Subcutaneous abdominal adipose tissue (tissue), 5 donors: ENCODE results near the gene DAPK2.

Experiments used
- H3K27ac ChIP-seq: one replicate; pipeline ENCODE4 v1.7.0; 2013; ENCODE audit warnings: low read depth, mild to moderate bottlenecking, inconsistent platforms, low read length, moderate library complexity
- H3K27me3 ChIP-seq, 5 donors: one replicate each; pipeline ENCODE4 v1.7.0; 2013; ENCODE audit warnings: low read length in 5 of 5, inconsistent platforms in 1 of 5; ENCODE audit not compliant: control insufficient read depth in 5 of 5, insufficient read depth in 4 of 5
- H3K36me3 ChIP-seq, 5 donors: one replicate each; pipeline ENCODE4 v1.7.0; 2013; ENCODE audit warnings: low read length in 5 of 5; ENCODE audit not compliant: control insufficient read depth in 5 of 5, insufficient read depth in 5 of 5
- H3K4me1 ChIP-seq, 5 donors: one replicate each; pipeline ENCODE4 v1.7.0; 2013; ENCODE audit warnings: low read length in 5 of 5, mild to moderate bottlenecking in 3 of 5, moderate library complexity in 1 of 5; ENCODE audit not compliant: control insufficient read depth in 5 of 5, insufficient read depth in 5 of 5
- H3K4me3 ChIP-seq, 5 donors: one replicate each; pipeline ENCODE4 v1.7.0; 2013; ENCODE audit warnings: low read length in 5 of 5, low read depth in 1 of 5
- H3K9ac ChIP-seq, 5 donors: one replicate each; pipeline ENCODE4 v1.7.0; 2013; ENCODE audit warnings: low read length in 5 of 5, mild to moderate bottlenecking in 4 of 5, moderate library complexity in 3 of 5
- H3K9me3 ChIP-seq, 5 donors: one replicate each; pipeline ENCODE4 v1.7.0; 2013; ENCODE audit warnings: low read length in 5 of 5; ENCODE audit not compliant: control insufficient read depth in 5 of 5
- donor health status: healthy.
- donor health status: healthy.
- donor health status: healthy.
- donor health status: healthy.
- donor health status: healthy.

The DAPK2 gene

DNA sequence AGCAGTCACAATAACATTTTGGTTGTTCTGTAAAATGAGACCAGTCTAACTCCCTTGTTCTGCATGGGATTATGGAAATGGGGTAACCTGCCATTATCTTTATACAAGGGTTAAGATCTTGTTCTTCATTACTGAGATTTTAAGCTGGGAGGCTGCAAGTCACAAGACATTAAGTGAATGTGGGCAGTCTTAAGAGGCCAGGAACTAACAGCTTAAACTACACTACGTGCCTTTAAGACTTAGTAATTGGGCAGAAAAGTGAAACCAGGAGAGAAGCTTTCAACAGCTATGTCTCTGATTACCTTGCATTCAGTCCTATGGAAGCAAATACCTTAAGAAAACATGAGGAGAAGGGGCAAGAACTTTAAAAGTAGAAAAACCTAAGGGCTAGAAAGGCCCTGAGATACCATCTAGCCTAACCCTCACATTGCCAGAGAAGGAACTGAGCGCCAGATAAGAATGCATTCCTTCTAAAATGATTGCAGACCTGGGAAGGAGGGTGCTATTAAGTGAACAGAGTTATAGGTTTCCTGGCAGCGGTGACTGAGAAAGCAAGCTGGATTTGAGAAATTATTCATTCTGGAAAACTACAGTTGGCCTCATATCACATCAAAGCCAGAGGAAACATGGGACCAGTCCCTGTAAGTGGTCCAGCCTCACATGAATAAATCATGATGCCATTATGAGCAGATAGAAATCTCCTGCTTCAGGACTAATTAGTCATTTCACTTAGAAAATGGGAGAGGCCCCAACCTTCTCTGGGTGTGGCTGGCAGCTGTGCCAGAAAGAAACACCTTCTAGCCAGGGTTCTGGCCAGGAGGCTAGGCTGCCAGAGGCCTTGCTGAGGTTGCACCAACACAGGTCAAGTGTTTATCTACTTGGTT, 32.9 kb downstream of the DAPK2 start:
- no peak overlapping the region for H3K9ac ChIP-seq
- no peaks in the 10 kb centered on the region for H3K27me3 ChIP-seq
- H3K4me3 ChIP-seq, result no peak overlapping the region
- H3K4me1 ChIP-seq, result peaks cover 2 to 52% (median 48%) of the 10 kb centered on the region in 5 donors
- H3K9me3 ChIP-seq, result no peaks in the 10 kb centered on the region
- no peaks in the 10 kb centered on the region for H3K36me3 ChIP-seq
- H3K27ac ChIP-seq, result peak overlapping the region; percentile 51

DNA sequence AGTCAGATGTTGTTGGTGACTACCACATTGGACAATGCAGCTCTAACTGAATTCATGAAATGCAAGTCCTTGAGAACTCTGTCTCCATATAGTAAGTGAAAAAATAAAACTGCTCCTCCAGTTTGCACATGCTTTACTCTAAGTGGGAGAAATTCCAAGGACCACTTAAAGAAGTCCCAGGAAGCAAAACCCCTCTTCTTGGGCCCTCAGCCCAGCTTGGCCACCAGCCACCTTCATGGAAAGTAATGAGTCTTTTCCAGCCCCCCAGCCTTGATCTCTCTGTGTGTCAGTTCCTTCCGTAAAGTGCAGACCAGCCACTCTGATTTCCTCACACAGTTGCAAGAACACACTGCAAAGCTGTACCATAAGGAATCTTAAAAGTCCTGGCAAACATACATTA, 34.5 kb downstream of the DAPK2 start:
- Histone ChIP-seq H3K27ac (no peak overlapping the region), H3K4me1 (peaks cover 2 to 55% (median 46%) of the 10 kb centered on the region in 5 donors), H3K4me3 (no peak overlapping the region), H3K36me3 (no peaks in the 10 kb centered on the region), H3K9ac (no peak overlapping the region), H3K9me3 (no peaks in the 10 kb centered on the region), H3K27me3 (no peaks in the 10 kb centered on the region)

DNA sequence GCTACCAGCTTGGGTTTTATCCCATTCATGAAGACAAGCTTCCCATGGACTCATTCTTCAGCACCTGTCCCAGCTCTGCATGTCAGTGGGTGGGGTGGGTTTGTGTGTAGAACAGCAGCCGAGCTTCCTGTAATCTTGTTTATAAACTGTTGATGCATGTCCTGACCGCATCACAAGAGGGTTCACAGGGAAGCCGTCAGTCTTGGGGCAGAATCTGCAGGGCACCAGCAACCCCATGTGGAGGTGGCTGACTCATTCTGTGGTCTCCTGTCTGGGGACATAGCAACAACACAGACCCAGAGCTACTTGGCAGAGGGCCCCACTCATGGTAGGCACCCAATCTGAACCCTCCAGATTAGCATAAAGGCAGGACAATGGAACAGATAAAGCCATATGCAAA, 35.6 kb downstream of the DAPK2 start:
- Histone ChIP-seq H3K27me3 (no peaks in the 10 kb centered on the region), H3K27ac (peak overlapping the region; percentile 1), H3K9ac (no peak overlapping the region), H3K36me3 (no peaks in the 10 kb centered on the region), H3K9me3 (no peaks in the 10 kb centered on the region), H3K4me3 (no peak overlapping the region), H3K4me1 (peaks cover 2 to 66% (median 53%) of the 10 kb centered on the region in 5 donors)

DNA sequence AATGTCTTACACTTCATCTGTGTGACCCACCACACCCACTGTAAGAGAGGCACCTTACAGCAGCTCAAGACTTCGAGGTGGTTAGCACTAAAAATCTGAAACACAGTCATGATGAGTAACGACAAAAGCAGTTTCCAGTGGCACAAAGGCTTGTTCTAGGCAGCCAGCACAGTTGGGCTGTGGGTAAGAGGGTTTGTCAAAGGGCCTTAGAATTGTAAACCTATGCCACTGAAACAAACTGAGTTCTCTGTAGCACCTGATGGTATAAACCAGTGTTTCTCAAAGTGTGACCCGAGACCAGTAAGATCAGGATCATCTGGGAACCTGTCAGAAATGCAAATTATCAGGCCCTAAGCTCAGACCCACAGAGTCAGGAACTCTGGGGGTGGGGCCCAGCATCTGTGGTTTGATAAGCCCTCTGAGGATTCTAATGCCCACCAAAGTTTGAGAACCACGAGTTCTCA, 36.5 kb downstream of the DAPK2 start:
- Histone ChIP-seq H3K36me3 (no peaks in the 10 kb centered on the region), H3K27ac (peak overlapping the region; percentile 45), H3K4me1 (peaks cover 2 to 65% (median 52%) of the 10 kb centered on the region in 5 donors), H3K9ac (no peak overlapping the region), H3K9me3 (no peaks in the 10 kb centered on the region), H3K27me3 (no peaks in the 10 kb centered on the region), H3K4me3 (no peak overlapping the region)

DNA sequence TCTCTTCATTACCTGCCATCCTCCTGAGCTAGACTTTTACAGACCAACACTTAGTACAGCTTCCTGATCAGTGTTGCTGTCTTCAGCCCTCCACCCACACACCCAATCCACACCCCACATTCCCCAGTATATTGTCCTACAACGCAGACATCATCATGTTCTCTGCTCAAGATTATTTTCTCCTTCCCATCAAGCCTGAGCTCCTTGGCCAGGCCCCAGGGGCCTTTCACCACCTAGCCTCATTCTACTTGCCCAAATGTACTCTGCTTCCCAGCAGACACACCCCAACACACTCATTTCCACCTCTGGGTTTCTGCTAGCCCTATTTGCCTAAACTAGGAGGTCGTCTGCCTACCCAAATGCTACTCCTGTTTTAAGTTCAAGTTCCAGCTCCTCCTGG, 37.0 kb downstream of the DAPK2 start:
- Histone ChIP-seq H3K9ac (no peak overlapping the region), H3K4me1 (peaks cover 2 to 67% (median 56%) of the 10 kb centered on the region in 5 donors), H3K9me3 (no peaks in the 10 kb centered on the region), H3K36me3 (peaks cover 0 to 4% (median 0%) of the 10 kb centered on the region in 5 donors), H3K27ac (peak overlapping the region; percentile 45), H3K4me3 (no peak overlapping the region), H3K27me3 (no peaks in the 10 kb centered on the region)

DNA sequence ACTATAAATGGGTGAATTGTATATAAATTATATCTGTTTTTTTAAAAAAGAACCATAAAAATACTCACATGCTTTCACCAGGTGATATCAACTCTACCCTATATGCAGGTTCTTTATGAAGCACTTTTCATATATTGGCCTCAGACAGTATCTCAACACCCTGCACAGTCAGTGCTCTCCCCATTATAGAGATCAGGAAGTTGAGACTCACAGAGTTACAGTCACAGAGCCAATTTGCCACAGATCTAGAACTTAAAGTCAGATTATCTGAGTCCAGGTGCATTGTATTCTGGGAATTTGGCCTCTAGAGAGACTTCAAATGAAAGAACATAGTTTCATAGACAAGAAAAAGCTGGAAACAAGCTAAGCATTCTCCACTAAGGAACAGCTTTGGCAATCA, 38.1 kb downstream of the DAPK2 start:
- Histone ChIP-seq H3K4me1 (peaks cover 2 to 57% (median 48%) of the 10 kb centered on the region in 5 donors), H3K27me3 (no peaks in the 10 kb centered on the region), H3K27ac (peak overlapping the region; percentile 45), H3K9ac (no peak overlapping the region), H3K4me3 (no peak overlapping the region), H3K36me3 (peaks cover 0 to 4% (median 0%) of the 10 kb centered on the region in 5 donors), H3K9me3 (no peaks in the 10 kb centered on the region)

DNA sequence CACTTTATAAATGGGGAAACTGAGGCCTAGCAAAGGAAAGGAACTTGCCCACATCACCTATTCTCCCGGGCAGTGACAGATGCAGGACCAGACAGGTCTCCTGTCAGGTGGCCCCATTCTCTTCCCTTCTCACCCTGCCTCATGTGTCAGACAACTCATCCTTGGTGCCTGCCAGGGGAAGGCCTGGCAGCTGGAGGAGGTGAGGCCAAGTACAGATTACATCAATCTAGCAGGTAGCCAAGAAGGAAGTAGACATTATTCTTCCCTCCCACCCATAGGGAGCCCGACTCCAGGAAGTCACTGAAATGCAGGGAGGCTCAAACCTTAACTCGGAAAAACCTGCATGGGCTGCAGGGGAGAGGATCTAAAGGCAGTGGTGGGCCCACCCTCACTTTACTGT, 39.6 kb downstream of the DAPK2 start:
- H3K9ac ChIP-seq, result no peak overlapping the region
- H3K27ac ChIP-seq, result peak overlapping the region; percentile 45
- peaks cover 2 to 48% (median 40%) of the 10 kb centered on the region in 5 donors for H3K4me1 ChIP-seq

DNA sequence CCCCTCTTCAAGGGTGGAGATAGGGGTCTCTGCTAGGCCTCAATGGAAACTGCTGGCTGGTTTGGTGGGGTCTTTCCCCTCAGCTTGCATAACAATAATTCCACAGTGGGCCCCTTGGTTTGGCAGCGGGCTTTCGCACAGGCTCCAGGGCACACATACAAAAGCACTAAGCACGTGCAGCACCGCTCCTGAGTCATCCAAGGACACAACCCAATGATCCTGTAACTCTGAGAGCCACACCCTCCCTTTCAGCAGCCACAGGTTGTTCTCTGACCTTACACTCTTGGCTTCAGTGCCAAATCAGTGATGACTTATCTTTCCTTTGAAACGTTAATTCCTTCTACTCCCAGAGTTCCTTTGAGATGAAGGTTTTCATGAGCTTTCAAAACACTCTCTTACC, 41.7 kb downstream of the DAPK2 start:
- Histone ChIP-seq H3K4me1 (peaks cover 2 to 49% (median 38%) of the 10 kb centered on the region in 5 donors), H3K4me3 (no peak overlapping the region), H3K9ac (no peak overlapping the region), H3K36me3 (peaks cover 0 to 4% (median 0%) of the 10 kb centered on the region in 5 donors), H3K9me3 (no peaks in the 10 kb centered on the region), H3K27ac (peak overlapping the region; percentile 72), H3K27me3 (no peaks in the 10 kb centered on the region)

More for the DNA sequence above, 39.6 kb downstream of the DAPK2 start:
- Histone ChIP-seq H3K9me3 (no peaks in the 10 kb centered on the region), H3K27me3 (no peaks in the 10 kb centered on the region), H3K36me3 (peaks cover 0 to 4% (median 0%) of the 10 kb centered on the region in 5 donors), H3K4me3 (no peak overlapping the region)

DNA sequence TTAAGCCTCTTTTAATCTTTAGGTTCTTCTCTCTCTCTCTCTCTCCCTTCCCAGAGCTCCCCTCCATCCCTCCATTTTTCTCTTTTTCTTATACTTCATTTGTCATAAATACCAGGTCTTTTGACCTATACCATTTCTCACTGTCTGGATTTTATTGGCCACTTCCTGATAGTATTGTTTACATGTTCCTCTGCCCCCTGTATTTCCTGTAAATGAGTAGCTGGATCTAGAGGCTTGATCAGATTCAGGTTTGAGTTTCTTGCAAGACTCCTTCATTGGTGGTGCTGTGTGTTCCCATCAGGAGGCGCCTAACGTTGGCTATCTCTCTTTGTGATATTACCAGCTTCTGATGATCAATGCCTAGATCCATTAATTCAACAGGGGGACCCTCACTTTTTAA, 42.2 kb downstream of the DAPK2 start:
- Histone ChIP-seq H3K27ac (peak overlapping the region; percentile 72), H3K36me3 (peaks cover 0 to 4% (median 0%) of the 10 kb centered on the region in 5 donors), H3K4me3 (no peak overlapping the region), H3K9me3 (no peaks in the 10 kb centered on the region), H3K4me1 (peaks cover 3 to 51% (median 41%) of the 10 kb centered on the region in 5 donors), H3K27me3 (no peaks in the 10 kb centered on the region), H3K9ac (no peak overlapping the region)

DNA sequence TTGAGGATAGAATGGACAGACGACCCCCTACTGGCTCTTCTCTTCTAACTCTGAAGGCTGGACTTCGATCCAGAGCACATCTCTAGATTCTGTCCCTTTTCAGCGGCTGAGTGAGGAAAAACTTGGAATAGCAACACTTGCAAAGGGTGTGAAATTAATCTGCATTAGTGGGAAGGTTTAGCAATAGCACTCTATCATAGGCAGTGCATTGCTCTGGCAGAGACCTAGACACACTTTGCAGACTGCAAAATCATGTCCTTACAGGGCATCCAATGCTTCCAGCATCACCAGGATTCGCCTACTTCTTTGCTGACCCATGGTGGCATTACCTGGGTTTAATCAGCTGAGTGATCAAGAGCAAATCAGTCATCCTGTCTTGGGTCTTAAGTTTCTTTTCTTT, 43.1 kb downstream of the DAPK2 start:
- peaks cover 0 to 4% (median 0%) of the 10 kb centered on the region in 5 donors for H3K36me3 ChIP-seq
- H3K4me1 ChIP-seq, result peaks cover 9 to 57% (median 46%) of the 10 kb centered on the region in 5 donors
- H3K4me3 ChIP-seq, result no peak overlapping the region
- no peaks in the 10 kb centered on the region for H3K27me3 ChIP-seq
- H3K9ac ChIP-seq, result no peak overlapping the region
- no peak overlapping the region for H3K27ac ChIP-seq
- no peaks in the 10 kb centered on the region for H3K9me3 ChIP-seq
